Fibroblast of lung (primary cell): Measurements from ENCODE around the gene VAMP2.
"Not testable (repeated sequence)": the region's sequence is repeated elsewhere in the genome, so short reads cannot be mapped to it uniquely, and the experiment has no call there.

Experiments used
- EZH2 ChIP-seq: IDR thresholded peaks from 2 replicates; pipeline ENCODE4 v1.5.1; 2012; ENCODE audit warnings: low read length, control low read depth, mild to moderate bottlenecking; ENCODE audit errors: missing control alignments
- TF ChIP-seq, protein P1 (sequence below), 2 donors: IDR thresholded peaks in 1 of 2; conservative IDR thresholded peaks in 1 of 2; 1 replicate in 1 of 2; 2 replicates in 1 of 2; pipeline ENCODE4 v1.5.1; 2011 to 2012; ENCODE audit warnings: low read length in 2 of 2, control low read depth in 1 of 2, inconsistent platforms in 1 of 2, low read depth in 1 of 2, mild to moderate bottlenecking in 1 of 2

- TF ChIP-seq, protein P1, sequence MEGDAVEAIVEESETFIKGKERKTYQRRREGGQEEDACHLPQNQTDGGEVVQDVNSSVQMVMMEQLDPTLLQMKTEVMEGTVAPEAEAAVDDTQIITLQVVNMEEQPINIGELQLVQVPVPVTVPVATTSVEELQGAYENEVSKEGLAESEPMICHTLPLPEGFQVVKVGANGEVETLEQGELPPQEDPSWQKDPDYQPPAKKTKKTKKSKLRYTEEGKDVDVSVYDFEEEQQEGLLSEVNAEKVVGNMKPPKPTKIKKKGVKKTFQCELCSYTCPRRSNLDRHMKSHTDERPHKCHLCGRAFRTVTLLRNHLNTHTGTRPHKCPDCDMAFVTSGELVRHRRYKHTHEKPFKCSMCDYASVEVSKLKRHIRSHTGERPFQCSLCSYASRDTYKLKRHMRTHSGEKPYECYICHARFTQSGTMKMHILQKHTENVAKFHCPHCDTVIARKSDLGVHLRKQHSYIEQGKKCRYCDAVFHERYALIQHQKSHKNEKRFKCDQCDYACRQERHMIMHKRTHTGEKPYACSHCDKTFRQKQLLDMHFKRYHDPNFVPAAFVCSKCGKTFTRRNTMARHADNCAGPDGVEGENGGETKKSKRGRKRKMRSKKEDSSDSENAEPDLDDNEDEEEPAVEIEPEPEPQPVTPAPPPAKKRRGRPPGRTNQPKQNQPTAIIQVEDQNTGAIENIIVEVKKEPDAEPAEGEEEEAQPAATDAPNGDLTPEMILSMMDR (conservative IDR thresholded peaks at IDR 0.05 in 1 of 2, IDR thresholded peaks at IDR 0.05 in 1 of 2; ENCODE audit: low read depth in 1 of 2, low read length in 2 of 2): not testable (repeated sequence)
- TF ChIP-seq EZH2: not testable (repeated sequence)
These were observed 7.4 kb upstream of the VAMP2 start for GRCh38 chr17:8170186-8170585.
